A549 (cell line): ENCODE results near the gene SUCLA2. TPM values are rescaled to one million over a fixed set of nuclear protein-coding genes. Genes with fewer than 3 reads are reported as not detected.

Experiments used
- ATAC-seq, 2 experiments: fragments of 200-7000 bp in 1 of 2; fragments of >200 bp in 1 of 2; cut with Nextera tagmentation in 1 of 2; cut with Tn5 transposase in 1 of 2; 3 replicates each; pipeline versions ENCODE4 v1.8.0 to v1.9.1; 2018 to 2020; ENCODE audit warnings: mild to moderate bottlenecking in 1 of 2, moderate library complexity in 1 of 2
- CTCF ChIA-PET: fragments of 300-600 bp; sonication (Branson Sonifier 250); formaldehyde crosslinking; extraction: SDS; loops from one replicate; lab custom pipeline; 2021; ENCODE audit warnings: antibody characterized with exemption, inconsistent platforms; lab: Yijun Ruan, JAX
- POLR2A ChIA-PET: fragments of 350-600 bp; formaldehyde crosslinking; extraction: SDS; loops from one replicate; lab custom pipeline; 2021; ENCODE audit warnings: antibody characterized with exemption, inconsistent platforms; lab: Yijun Ruan, JAX
- DNase-seq, 2 experiments: peaks; one replicate each; pipeline versions ENCODE4 v3.0.0 to v3.0.0-alpha.2; 2011 to 2016; ENCODE audit warnings: low read depth in 1 of 2, low spot score in 1 of 2
- FAIRE-seq: peaks from 2 replicates; lab custom pipeline; 2011; peaks lifted over from hg19 to GRCh38; lab: Jason Lieb, UNC
- H3K27ac ChIP-seq, 2 experiments: fragments of >200 bp; sonication (Bioruptor Twin); formaldehyde crosslinking; 3 replicates each; pipeline ENCODE4 v1.5.1; 2016 to 2017
- H3K4me1 ChIP-seq: fragments of >200 bp; sonication (Bioruptor Twin); formaldehyde crosslinking; 3 replicates; pipeline ENCODE4 v1.6.1; 2016
- H3K4me2 ChIP-seq: fragments of >200 bp; sonication (Bioruptor Twin); formaldehyde crosslinking; 3 replicates; pipeline ENCODE4 v1.6.1; 2016
- H3K4me3 ChIP-seq: fragments of >200 bp; sonication (Bioruptor Twin); formaldehyde crosslinking; 3 replicates; pipeline ENCODE4 v1.5.1; 2016
- H3K9me3 ChIP-seq: fragments of >200 bp; sonication (Bioruptor Twin); formaldehyde crosslinking; 3 replicates; pipeline ENCODE4 v1.6.1; 2016
- CEBPB ChIP-seq, 2 experiments: fragments of >200 bp in 1 of 2; sonication (Bioruptor Twin) in 1 of 2; formaldehyde crosslinking in 1 of 2; IDR thresholded peaks; 2 replicates each; pipeline ENCODE4 v1.6.1; 2012 to 2016
- CHD2 ChIP-seq: fragments of 150-350 bp; IDR thresholded peaks from 2 replicates; pipeline ENCODE4 v1.6.1; 2014; ENCODE audit warnings: low read length; ENCODE audit not compliant: partially characterized antibody
- ESRRA ChIP-seq: fragments of 150-350 bp; IDR thresholded peaks from 2 replicates; pipeline ENCODE4 v1.6.1; 2014; ENCODE audit warnings: mild to moderate bottlenecking, low read length, borderline replicate concordance
- FOSL2 ChIP-seq, 2 experiments: fragments of 450-650 bp in 1 of 2; fragments of >200 bp in 1 of 2; sonication (Bioruptor Twin) in 1 of 2; formaldehyde crosslinking; IDR thresholded peaks; 2 replicates each; pipeline versions ENCODE4 v1.5.0 to v1.6.1; 2016 to 2020; ENCODE audit warnings: mild to moderate bottlenecking in 1 of 2, moderate library complexity in 1 of 2
- HOXB5 ChIP-seq: fragments of 250-450 bp; sonication (Bioruptor Pico); IDR thresholded peaks from 2 replicates; pipeline ENCODE4 v1.5.0; 2020; ENCODE audit warnings: mild to moderate bottlenecking, moderate library complexity
- JUN ChIP-seq, 2 experiments: fragments of >200 bp; sonication (Bioruptor Twin); formaldehyde crosslinking; IDR thresholded peaks; 2 replicates in 1 of 2; 3 replicates in 1 of 2; pipeline ENCODE4 v1.6.1; 2016 to 2017
- KDM1A ChIP-seq: fragments of 200-600 bp; sonication (generic); IDR thresholded peaks from 2 replicates; pipeline ENCODE4 v1.6.1; 2016; ENCODE audit warnings: low read depth, mild to moderate bottlenecking
- MAZ ChIP-seq: fragments of 150-350 bp; IDR thresholded peaks from 2 replicates; pipeline ENCODE4 v1.6.1; 2014; ENCODE audit warnings: antibody characterized with exemption, low read depth, low read length, borderline replicate concordance
- NR3C1 ChIP-seq: fragments of >200 bp; sonication (Bioruptor Twin); formaldehyde crosslinking; IDR thresholded peaks from 3 replicates; pipeline ENCODE4 v1.6.1; 2017
- RCOR1 ChIP-seq: fragments of 150-350 bp; IDR thresholded peaks from 2 replicates; pipeline ENCODE4 v1.6.1; 2014; ENCODE audit warnings: antibody characterized with exemption, low read length, low read depth
- ZC3H11A ChIP-seq: fragments of 450-650 bp; IDR thresholded peaks from 2 replicates; pipeline ENCODE4 v1.6.1; 2014; ENCODE audit warnings: antibody characterized with exemption, mild to moderate bottlenecking
- ZNF302 ChIP-seq: fragments of 250-450 bp; sonication (Bioruptor Pico); IDR thresholded peaks from 2 replicates; pipeline ENCODE4 v1.9.0; 2021; ENCODE audit warnings: inconsistent platforms, mild to moderate bottlenecking, moderate library complexity
- WGBS: methylation state at CpG from one replicate; pipeline ENCODE4 v1.1.6; 2017; ENCODE audit errors: missing lambda C conversion rate; 5-methylcytosine and 5-hydroxymethylcytosine counted together
- polyA plus RNA-seq, 4 experiments: library from polyadenylated mRNA; depleted of rRNA in 3 of 4; stranded (reverse); fragments of >200 nt; fragmentation: RNase III in 1 of 4; extraction: RNeasy Plus Mini Kit Qiagen cat#74134 plus additional on column Dnase treatment in 1 of 4; gene quantifications; 2 replicates in 3 of 4; 3 replicates in 1 of 4; pipeline ENCODE4 v1.2.3, GENCODE V29; 2011 to 2017
- TF ChIP-seq, protein P1 (sequence below): IDR thresholded peaks from 2 replicates; pipeline ENCODE4 v1.6.1; 2012
- TF ChIP-seq, protein P2 (sequence below): IDR thresholded peaks from 2 replicates; pipeline ENCODE4 v1.6.1; 2012; ENCODE audit warnings: low read depth, borderline replicate concordance
- TF ChIP-seq, protein P3 (sequence below): fragments of >200 bp; sonication (Bioruptor Twin); formaldehyde crosslinking; IDR thresholded peaks from 3 replicates; pipeline ENCODE4 v1.5.1; 2016

The SUCLA2 gene
- polyA plus RNA-seq, 2 of the 4 experiments (the other 2 are of a cell fraction), result 52.6 to 65.4 TPM

DNA sequence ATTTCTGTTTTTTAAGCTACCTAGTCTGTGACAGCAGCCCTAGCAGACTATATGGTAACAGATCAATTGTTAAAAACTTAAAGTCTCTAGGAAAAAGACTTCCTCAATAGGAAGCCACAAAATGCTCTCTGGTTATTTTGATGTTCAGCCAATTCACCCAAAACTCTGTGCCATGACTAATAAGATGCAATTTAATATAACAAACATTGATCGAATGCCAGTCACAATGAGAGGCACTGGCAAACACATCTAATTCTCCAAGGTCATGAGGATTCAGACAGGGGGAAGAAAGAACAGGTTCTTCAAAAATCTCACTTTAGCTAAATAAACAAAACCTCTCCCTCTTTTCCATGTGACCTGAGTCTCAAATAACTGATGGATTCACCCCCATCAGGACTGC lies 107.5 kb downstream of the SUCLA2 start:
- Histone ChIP-seq H3K27ac (no peak overlapping the region), H3K4me2 (no peak overlapping the region), H3K9me3 (no peaks in the 10 kb centered on the region), H3K4me1 (no peaks in the 10 kb centered on the region), H3K4me3 (no peak overlapping the region)
- no peak for ATAC-seq
- FAIRE-seq, result no peak
- 20% methylated on average over 1 of the region's 1 CpG for WGBS
- ChIA-PET POLR2A (no interaction called here), CTCF (no interaction called here)
- no peak for TF ChIP-seq ESRRA
- TF ChIP-seq, protein P1, sequence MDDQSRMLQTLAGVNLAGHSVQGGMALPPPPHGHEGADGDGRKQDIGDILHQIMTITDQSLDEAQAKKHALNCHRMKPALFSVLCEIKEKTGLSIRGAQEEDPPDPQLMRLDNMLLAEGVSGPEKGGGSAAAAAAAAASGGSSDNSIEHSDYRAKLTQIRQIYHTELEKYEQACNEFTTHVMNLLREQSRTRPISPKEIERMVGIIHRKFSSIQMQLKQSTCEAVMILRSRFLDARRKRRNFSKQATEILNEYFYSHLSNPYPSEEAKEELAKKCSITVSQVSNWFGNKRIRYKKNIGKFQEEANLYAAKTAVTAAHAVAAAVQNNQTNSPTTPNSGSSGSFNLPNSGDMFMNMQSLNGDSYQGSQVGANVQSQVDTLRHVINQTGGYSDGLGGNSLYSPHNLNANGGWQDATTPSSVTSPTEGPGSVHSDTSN, result no peak
- TF ChIP-seq ZNF302, result no peak
- no peak for TF ChIP-seq JUN (IDR thresholded peaks at IDR 0.05)
- no peak for TF ChIP-seq CEBPB (IDR thresholded peaks at IDR 0.05)
- TF ChIP-seq FOSL2 (IDR thresholded peaks at IDR 0.05), result no peak
- no peak for TF ChIP-seq FOSL2 (CRISPR knock-in tag; IDR thresholded peaks at IDR 0.05)
- no peak for TF ChIP-seq CHD2
- no peak for TF ChIP-seq RCOR1
- TF ChIP-seq NR3C1, result no peak
- no peak for TF ChIP-seq MAZ
- no peak for TF ChIP-seq HOXB5 (CRISPR knock-in tag)
- TF ChIP-seq, protein P2, sequence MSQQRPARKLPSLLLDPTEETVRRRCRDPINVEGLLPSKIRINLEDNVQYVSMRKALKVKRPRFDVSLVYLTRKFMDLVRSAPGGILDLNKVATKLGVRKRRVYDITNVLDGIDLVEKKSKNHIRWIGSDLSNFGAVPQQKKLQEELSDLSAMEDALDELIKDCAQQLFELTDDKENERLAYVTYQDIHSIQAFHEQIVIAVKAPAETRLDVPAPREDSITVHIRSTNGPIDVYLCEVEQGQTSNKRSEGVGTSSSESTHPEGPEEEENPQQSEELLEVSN, result no peak
- TF ChIP-seq, protein P3, sequence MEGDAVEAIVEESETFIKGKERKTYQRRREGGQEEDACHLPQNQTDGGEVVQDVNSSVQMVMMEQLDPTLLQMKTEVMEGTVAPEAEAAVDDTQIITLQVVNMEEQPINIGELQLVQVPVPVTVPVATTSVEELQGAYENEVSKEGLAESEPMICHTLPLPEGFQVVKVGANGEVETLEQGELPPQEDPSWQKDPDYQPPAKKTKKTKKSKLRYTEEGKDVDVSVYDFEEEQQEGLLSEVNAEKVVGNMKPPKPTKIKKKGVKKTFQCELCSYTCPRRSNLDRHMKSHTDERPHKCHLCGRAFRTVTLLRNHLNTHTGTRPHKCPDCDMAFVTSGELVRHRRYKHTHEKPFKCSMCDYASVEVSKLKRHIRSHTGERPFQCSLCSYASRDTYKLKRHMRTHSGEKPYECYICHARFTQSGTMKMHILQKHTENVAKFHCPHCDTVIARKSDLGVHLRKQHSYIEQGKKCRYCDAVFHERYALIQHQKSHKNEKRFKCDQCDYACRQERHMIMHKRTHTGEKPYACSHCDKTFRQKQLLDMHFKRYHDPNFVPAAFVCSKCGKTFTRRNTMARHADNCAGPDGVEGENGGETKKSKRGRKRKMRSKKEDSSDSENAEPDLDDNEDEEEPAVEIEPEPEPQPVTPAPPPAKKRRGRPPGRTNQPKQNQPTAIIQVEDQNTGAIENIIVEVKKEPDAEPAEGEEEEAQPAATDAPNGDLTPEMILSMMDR, result no peak
- no peak for TF ChIP-seq KDM1A
- TF ChIP-seq ZC3H11A, result no peak
- no peak for DNase-seq

Other genes starting within 250 kb of the SUCLA2 start
- 27.0 and 35.5 TPM in 2 replicates for gene NUDT15, start 36.5 kb upstream of the SUCLA2 start, polyA plus RNA-seq (2011; rRNA removed)
- 29.8 to 33.8 TPM (median 31.1 TPM) in 3 replicates for gene NUDT15, start 36.5 kb upstream of the SUCLA2 start, polyA plus RNA-seq (2017; fragmentation: RNase III; extraction: RNeasy Plus Mini Kit Qiagen cat#74134 plus additional on column Dnase treatment)
- gene MED4, start 93.8 kb upstream of the SUCLA2 start, polyA plus RNA-seq (2011; rRNA removed), result 37.2 and 41.9 TPM in 2 replicates
- 30.5 to 31.6 TPM (median 31.1 TPM) in 3 replicates for gene MED4, start 93.8 kb upstream of the SUCLA2 start, polyA plus RNA-seq (2017; fragmentation: RNase III; extraction: RNeasy Plus Mini Kit Qiagen cat#74134 plus additional on column Dnase treatment)
- 226 and 234 TPM in 2 replicates for gene ITM2B, start 231.9 kb upstream of the SUCLA2 start, polyA plus RNA-seq (2011; rRNA removed)
- 94.1 to 116 TPM (median 115 TPM) in 3 replicates for gene ITM2B, start 231.9 kb upstream of the SUCLA2 start, polyA plus RNA-seq (2017; fragmentation: RNase III; extraction: RNeasy Plus Mini Kit Qiagen cat#74134 plus additional on column Dnase treatment)